GM10248 (cell line): Measurements from ENCODE around the gene EID2B.
A peak's percentile ranks its signal among the peaks of the same experiment; 100 is the strongest.

Experiments
- CTCF ChIA-PET: fragments of 300-600 bp; sonication (Branson Sonifier 250); formaldehyde crosslinking; extraction: SDS; loops from one replicate; lab custom pipeline; 2021; ENCODE audit warnings: antibody characterized with exemption; lab: Yijun Ruan, JAX
- POLR2A ChIA-PET: fragments of 350-650 bp; sonication (Branson Sonifier 250); formaldehyde crosslinking; extraction: SDS; loops from one replicate; lab custom pipeline; 2020; ENCODE audit warnings: antibody characterized with exemption; lab: Yijun Ruan, JAX
- DNase-seq: peaks from one replicate; pipeline ENCODE4 v3.0.0; 2012; ENCODE audit errors: extremely low spot score
- TF ChIP-seq, protein P1 (sequence below): IDR thresholded peaks from 2 replicates; pipeline ENCODE4 v1.5.1; 2012; ENCODE audit warnings: mild to moderate bottlenecking, low read depth; ENCODE audit errors: extremely low read depth, missing control alignments, control extremely low read depth

Gene EID2B, protein sequence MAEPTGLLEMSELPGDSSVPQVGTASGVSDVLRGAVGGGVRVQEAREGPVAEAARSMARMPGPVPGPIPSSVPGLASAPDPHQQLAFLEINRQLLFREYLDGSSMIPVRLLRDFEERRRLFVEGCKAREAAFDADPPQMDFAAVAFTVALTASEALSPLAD

DNA sequence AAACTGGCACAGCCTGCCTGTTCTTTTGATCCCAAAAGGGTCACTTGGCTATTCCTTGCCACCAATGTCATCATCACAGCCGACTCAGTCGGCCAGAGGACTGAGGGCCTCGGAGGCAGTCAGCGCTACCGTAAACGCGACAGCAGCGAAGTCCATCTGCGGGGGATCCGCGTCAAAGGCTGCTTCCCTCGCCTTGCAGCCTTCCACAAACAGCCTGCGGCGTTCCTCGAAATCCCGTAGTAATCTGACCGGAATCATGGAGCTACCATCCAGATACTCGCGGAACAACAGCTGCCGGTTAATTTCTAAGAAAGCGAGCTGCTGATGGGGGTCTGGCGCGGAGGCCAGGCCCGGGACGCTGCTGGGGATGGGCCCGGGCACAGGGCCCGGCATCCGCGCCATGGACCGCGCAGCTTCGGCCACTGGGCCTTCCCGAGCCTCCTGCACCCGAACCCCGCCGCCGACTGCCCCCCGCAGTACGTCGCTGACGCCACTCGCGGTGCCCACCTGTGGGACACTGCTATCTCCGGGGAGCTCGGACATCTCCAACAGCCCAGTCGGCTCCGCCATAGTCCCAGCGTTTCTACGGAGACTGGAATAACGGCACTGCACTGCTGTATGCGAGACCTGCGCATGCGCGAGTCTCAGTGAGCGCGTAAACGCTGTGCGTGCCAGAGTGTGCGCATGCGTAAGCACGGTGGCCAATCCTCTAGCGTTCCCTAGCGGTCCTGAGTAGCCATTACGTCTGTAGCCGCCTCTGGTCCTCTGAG lies at the start of gene EID2B:
Gene EID2B, minus strand, starts transcription at position 620 of the 770 bp plus-strand sequence. Its CDS starts 50 bp downstream, at position 570.
- CTCF ChIA-PET: interaction anchor here (0.6 to 3.6 kb wide), 29 partner anchors 8 to 347 kb away, joined by 3 to 38 read pairs (median 6); partner anchors contain the start of genes PLEKHG2, RPS16, SAMD4B and SELENOV
- POLR2A ChIA-PET: interaction anchor here (0.7 kb wide), 1 partner anchor 141 kb away, joined by 3 read pairs; the partner anchor contains the start of genes MED29 and PAF1
- DNase-seq: peak; percentile 97
- TF ChIP-seq, protein P1, sequence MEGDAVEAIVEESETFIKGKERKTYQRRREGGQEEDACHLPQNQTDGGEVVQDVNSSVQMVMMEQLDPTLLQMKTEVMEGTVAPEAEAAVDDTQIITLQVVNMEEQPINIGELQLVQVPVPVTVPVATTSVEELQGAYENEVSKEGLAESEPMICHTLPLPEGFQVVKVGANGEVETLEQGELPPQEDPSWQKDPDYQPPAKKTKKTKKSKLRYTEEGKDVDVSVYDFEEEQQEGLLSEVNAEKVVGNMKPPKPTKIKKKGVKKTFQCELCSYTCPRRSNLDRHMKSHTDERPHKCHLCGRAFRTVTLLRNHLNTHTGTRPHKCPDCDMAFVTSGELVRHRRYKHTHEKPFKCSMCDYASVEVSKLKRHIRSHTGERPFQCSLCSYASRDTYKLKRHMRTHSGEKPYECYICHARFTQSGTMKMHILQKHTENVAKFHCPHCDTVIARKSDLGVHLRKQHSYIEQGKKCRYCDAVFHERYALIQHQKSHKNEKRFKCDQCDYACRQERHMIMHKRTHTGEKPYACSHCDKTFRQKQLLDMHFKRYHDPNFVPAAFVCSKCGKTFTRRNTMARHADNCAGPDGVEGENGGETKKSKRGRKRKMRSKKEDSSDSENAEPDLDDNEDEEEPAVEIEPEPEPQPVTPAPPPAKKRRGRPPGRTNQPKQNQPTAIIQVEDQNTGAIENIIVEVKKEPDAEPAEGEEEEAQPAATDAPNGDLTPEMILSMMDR: peak; percentile 97

DNA sequence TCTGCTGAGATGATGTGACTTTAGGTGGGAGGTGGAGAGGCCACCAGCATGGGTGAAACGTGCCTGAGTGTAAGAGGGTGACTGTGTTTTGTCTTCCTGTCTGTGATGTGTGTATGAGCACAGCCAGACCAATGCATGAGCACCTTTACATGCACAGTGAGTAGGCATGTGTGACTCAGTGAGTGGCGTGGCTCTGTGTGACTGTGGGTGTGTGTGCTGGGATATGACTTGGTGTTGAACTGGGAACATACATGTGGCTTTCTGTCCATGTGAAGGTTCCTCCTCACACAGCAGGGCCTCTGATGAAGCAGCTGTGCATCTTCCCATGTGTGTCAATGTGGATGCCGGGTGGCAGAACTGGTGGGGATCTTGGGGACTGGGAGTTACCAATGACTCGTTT lies 49.8 kb upstream of the EID2B start:
- ChIA-PET POLR2A (no interaction called here), CTCF (no interaction called here)
- no peak for DNase-seq
- TF ChIP-seq, protein P1: no peak

DNA sequence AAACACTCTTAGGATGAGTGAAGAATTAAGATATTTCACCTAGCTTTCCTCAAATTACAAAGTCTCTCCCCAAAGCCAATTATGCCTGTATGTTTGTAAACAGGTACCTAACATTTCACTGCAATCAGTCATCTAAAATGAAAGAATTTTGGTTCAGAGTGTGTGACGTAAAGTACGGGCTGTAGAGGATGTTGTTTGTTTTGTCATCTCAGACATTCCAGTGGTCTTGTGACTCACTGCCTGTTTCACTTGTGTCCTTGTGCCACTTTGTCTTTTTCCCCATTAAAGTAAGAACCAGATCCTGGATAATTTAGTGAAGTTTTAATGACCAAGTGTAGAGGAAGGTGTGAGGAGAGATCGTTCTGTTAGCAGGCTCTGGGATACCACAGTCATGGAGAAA lies 36.0 kb upstream of the EID2B start:
- DNase-seq: no peak
- TF ChIP-seq, protein P1: no peak
- POLR2A ChIA-PET: no interaction called here
- CTCF ChIA-PET: no interaction called here

DNA sequence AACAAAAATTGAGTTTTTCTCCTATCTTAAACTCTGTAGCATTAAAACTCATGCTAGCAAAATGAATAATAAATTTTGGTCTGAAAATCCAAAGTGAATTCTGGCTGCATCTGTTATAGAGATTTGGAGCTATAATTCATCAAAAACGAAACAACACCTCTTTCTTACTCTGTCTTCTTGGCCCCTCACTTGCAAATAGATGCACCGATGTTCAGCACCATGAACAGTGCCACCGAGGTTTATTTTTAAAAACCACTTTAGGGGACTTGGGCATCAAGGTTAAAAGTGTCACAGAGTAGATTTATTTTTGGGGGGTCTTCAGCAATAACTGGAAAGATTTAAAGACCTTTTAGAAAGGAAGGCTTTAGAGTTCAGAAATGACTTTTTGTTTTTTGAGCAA lies 33.4 kb upstream of the EID2B start:
- ChIA-PET POLR2A (no interaction called here), CTCF (interaction anchor here (1.8 kb wide), 1 partner anchor 15 kb away, joined by 5 read pairs; no protein-coding TSS in a partner anchor)
- TF ChIP-seq, protein P1: no peak
- DNase-seq: no peak

DNA sequence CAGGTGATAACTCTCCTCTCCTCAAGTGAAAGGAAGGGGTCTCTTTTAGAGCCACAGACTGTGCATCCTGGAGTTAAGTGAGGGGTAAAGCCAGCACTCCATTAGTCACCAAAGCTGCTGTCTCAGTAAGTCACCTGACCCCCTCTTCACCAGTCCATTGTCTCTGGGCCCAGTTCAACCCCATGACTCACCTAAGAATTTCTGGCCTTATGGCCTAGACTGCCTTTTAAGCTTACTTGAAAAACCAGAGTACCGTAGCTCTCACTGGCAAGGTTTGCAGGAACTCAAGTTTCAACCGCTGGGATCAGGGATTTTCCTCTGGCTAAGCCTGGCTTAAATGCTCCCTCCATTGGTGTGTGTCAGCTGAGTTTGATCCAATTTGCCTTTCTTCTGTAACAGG lies 30.8 kb upstream of the EID2B start:
- POLR2A ChIA-PET: no interaction called here
- CTCF ChIA-PET: interaction anchor here (1.0 to 3.2 kb wide), 2 partner anchors 12 to 108 kb away, joined by 3 to 16 read pairs; no protein-coding TSS in a partner anchor
- no peak for DNase-seq
- TF ChIP-seq, protein P1: no peak

DNA sequence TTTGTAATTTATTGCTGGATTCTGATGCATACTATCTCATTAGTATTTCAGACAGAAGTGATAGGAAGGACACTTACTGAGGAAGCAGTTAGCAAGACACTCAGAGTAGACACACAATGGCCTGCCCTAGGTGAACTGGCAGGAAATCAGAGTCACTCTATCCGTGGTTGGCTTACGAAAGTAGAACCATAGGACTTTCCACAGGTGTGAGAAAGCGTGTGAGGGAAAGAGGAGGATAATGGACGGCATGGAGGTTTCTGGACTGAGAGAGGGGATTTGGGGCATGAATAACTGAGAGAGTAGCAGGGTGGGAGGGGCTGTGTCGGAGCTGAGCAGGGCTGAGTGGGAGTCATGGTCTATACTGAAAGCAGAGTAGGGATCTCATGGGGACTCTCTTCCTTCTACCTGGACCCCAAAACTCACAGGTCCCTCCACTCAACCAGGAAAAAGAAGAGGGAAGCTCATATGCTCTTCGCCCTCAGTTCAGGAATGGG lies 26.0 kb upstream of the EID2B start:
- ChIA-PET CTCF (interaction anchor here (4.3 kb wide), 1 partner anchor 113 kb away, joined by 22 read pairs; no protein-coding TSS in a partner anchor), POLR2A (no interaction called here)
- TF ChIP-seq, protein P1: no peak
- DNase-seq: no peak
